Breast epithelium (tissue), 4 donors: ENCODE data around the gene DYNC1I1. TPM values are rescaled to one million over a fixed set of nuclear protein-coding genes. Genes with fewer than 3 reads are reported as not detected.

Experiments used
- DNase-seq, 2 donors: peaks; one replicate each; pipeline ENCODE4 v3.0.0-alpha.2; 2019; ENCODE audit warnings: low spot score in 2 of 2
- H3K27ac ChIP-seq, 2 donors: fragments of 200-600 bp; sonication (generic) in 1 of 2; one replicate each; pipeline ENCODE4 v1.5.1; 2016 to 2019; ENCODE audit warnings: mild to moderate bottlenecking in 1 of 2
- H3K27me3 ChIP-seq, 2 donors: fragments of 200-600 bp; sonication (generic) in 1 of 2; one replicate each; pipeline versions ENCODE4 v1.5.1 to v1.6.0; 2017 to 2019; ENCODE audit warnings: control low read depth in 1 of 2, mild to moderate bottlenecking in 1 of 2
- H3K36me3 ChIP-seq: fragments of 200-600 bp; one replicate; pipeline ENCODE4 v1.5.1; 2019
- H3K4me1 ChIP-seq, 2 donors: fragments of 200-600 bp; sonication (generic); one replicate each; pipeline ENCODE4 v1.5.1; 2016 to 2019; ENCODE audit warnings: control low read depth in 1 of 2
- H3K4me3 ChIP-seq, 3 donors: fragments of 200-600 bp; sonication (generic); 1 replicate in 2 of 3; 2 replicates in 1 of 3; pipeline ENCODE4 v1.5.1; 2016 to 2019; ENCODE audit warnings: mild to moderate bottlenecking in 3 of 3, moderate library complexity in 2 of 3
- H3K9me3 ChIP-seq, 2 donors: fragments of 200-600 bp; sonication (generic) in 1 of 2; one replicate each; pipeline ENCODE4 v1.5.1; 2016 to 2019; ENCODE audit warnings: control low read depth in 1 of 2
- POLR2A ChIP-seq: fragments of 450-650 bp; IDR thresholded peaks from one replicate; pipeline ENCODE4 v1.6.1; 2016; ENCODE audit warnings: antibody characterized with exemption, mild to moderate bottlenecking, moderate library complexity
- POLR2AphosphoS5 ChIP-seq, 3 donors: sonication (generic); formaldehyde crosslinking; IDR thresholded peaks; one replicate each; pipeline ENCODE4 v1.6.1; 2017; ENCODE audit warnings: antibody characterized with exemption in 3 of 3
- intact Hi-C: fragments of 100-400 bp; cut with DNase I; formaldehyde crosslinking; loops from one replicate; pipeline ENCODE4 v1.15.1; 2023; ENCODE audit warnings: low total_unique reads
- total RNA-seq, 3 donors: library from RNA; depleted of rRNA; stranded (reverse); fragments of >200 nt; gene quantifications; one replicate each; pipeline ENCODE4 v1.1.0, GENCODE V29; 2016
- TF ChIP-seq, protein P1 (sequence below), 3 donors: fragments of 450-650 bp; IDR thresholded peaks; one replicate each; pipeline ENCODE4 v1.5.1; 2016 to 2017; ENCODE audit warnings: antibody characterized with exemption in 3 of 3, mild to moderate bottlenecking in 3 of 3, moderate library complexity in 3 of 3

DYNC1I1 gene
- total RNA-seq, 3 donors from 2014 or later: 5.7 to 7.7 (median 6.6) TPM

DNA sequence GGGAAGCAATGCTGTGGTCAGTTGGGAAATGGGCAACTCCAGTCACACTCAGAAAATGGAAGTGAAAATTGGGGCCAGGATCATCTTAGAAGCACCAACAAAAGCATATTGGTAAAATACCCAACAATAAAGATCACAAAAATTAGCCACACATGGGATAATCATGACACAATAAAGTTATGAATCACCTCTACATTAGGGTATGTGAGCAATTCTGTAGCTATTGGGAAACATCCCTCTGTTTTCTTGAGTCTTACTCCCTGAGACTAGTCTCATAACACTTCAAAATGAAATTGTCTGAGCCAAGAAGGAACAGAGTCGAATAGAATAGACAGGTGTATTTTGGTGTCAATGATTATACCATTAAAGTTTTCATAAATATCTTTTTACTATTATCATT is 178.3 kb downstream of the DYNC1I1 start:
- intact Hi-C loops: no loop called here
- Histone ChIP-seq H3K9me3 (no peaks in the 10 kb centered on the region), H3K36me3 (no peaks in the 10 kb centered on the region), H3K27ac (no peak overlapping the region), H3K4me3 (no peak overlapping the region), H3K4me1 (no peaks in the 10 kb centered on the region), H3K27me3 (no peaks in the 10 kb centered on the region)
- TF ChIP-seq, protein P1, sequence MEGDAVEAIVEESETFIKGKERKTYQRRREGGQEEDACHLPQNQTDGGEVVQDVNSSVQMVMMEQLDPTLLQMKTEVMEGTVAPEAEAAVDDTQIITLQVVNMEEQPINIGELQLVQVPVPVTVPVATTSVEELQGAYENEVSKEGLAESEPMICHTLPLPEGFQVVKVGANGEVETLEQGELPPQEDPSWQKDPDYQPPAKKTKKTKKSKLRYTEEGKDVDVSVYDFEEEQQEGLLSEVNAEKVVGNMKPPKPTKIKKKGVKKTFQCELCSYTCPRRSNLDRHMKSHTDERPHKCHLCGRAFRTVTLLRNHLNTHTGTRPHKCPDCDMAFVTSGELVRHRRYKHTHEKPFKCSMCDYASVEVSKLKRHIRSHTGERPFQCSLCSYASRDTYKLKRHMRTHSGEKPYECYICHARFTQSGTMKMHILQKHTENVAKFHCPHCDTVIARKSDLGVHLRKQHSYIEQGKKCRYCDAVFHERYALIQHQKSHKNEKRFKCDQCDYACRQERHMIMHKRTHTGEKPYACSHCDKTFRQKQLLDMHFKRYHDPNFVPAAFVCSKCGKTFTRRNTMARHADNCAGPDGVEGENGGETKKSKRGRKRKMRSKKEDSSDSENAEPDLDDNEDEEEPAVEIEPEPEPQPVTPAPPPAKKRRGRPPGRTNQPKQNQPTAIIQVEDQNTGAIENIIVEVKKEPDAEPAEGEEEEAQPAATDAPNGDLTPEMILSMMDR (IDR thresholded peaks at IDR 0.05): no peak
- TF ChIP-seq POLR2AphosphoS5 (IDR thresholded peaks at IDR 0.05) (no peak), POLR2A (no peak)
- no peak for DNase-seq

DNA sequence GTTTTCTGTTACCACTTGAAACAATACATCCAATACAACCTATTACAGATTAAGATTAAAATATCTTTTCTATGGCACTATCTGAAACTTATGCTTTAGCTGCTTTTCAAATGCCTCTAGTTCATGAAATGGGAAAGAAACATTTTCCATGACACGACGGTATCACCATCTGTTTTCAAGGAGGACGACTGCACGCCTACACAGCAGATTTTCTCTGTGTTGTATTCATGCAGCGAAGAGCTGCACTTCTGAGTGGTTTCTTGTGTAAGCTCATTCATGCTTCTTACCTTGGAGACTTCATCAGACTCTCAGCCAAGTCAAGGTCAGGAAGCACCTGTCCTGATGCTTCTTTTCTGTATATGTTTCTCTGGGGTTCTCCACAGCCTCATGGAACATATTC is 179.2 kb downstream of the DYNC1I1 start:
- DNase-seq: no peak
- Histone ChIP-seq H3K9me3 (no peaks in the 10 kb centered on the region), H3K4me3 (no peak overlapping the region), H3K4me1 (no peaks in the 10 kb centered on the region), H3K27ac (no peak overlapping the region), H3K36me3 (no peaks in the 10 kb centered on the region), H3K27me3 (no peaks in the 10 kb centered on the region)
- no peak for TF ChIP-seq POLR2AphosphoS5 (IDR thresholded peaks at IDR 0.05)
- TF ChIP-seq, protein P1 (IDR thresholded peaks at IDR 0.05): no peak
- TF ChIP-seq POLR2A: no peak
- intact Hi-C loops: no loop called here

DNA sequence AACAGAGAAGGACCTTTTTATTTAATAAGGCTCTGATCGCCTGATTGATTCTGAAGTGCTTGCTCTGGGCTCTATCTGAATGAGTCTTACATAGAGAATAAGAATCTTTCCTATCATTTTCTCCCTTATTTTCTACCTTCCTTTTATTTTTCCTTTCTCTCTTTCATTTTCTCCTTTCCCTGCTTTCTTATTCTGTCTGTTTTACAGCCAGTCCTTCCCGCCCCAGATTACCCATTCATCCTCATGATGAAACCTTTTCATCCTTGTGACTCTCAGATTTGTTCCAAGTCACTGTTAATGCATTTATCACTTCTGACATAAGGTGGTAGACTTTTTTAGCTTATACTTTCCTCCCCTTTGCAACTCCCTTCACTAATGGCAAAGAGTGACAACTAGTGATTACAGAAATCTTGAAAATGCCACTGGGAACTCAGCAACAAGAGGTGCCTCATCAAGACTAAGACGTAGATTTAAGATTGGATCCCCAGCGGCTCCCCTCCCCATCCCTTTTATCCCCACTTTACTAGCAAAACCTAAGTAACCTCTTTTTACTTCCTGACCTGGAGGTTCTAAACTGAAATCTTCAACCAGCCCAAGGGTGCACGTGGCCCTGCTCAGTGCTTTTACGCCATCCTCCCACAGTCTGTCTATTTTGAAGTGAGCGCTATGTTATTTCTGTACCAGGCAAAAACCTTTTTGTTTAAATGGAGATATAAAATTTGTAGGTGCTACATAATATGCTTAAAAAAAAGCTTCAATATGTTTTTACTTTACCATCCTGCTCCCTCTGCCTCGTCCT is 179.8 kb downstream of the DYNC1I1 start:
- no peak for DNase-seq
- no peaks in the 10 kb centered on the region for H3K27me3 ChIP-seq
- H3K27ac ChIP-seq: no peak overlapping the region
- intact Hi-C loops: no loop called here
- TF ChIP-seq, protein P1 (IDR thresholded peaks at IDR 0.05): no peak
- TF ChIP-seq POLR2AphosphoS5 (IDR thresholded peaks at IDR 0.05) (no peak), POLR2A (no peak)
- H3K9me3 ChIP-seq: no peaks in the 10 kb centered on the region
- H3K36me3 ChIP-seq: no peaks in the 10 kb centered on the region
- no peak overlapping the region for H3K4me3 ChIP-seq
- no peaks in the 10 kb centered on the region for H3K4me1 ChIP-seq

DNA sequence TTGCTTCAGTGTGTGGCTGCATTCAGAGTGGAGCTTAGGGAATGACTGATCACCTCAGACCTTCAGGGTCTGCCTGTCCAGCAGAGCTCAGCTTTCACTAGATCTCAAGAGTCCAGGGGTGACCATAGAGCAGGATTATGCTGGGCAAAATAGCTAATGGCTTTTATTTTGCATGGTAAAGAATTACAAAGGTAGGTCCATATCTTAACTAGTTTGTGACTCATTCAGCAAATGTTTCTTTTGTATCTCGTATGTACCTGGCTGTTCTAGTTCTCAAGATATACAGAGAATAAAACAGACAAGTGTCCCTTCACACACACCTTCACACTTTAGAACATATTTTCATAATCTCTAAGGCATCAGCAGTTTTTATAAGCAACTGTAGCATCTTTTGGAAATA is 180.5 kb downstream of the DYNC1I1 start:
- Histone ChIP-seq H3K4me1 (no peaks in the 10 kb centered on the region), H3K27me3 (no peaks in the 10 kb centered on the region), H3K4me3 (no peak overlapping the region), H3K9me3 (no peaks in the 10 kb centered on the region), H3K27ac (no peak overlapping the region), H3K36me3 (no peaks in the 10 kb centered on the region)
- TF ChIP-seq, protein P1 (IDR thresholded peaks at IDR 0.05): no peak
- TF ChIP-seq POLR2AphosphoS5 (IDR thresholded peaks at IDR 0.05): no peak
- TF ChIP-seq POLR2A: no peak
- intact Hi-C loops: no loop called here
- DNase-seq: no peak

DNA sequence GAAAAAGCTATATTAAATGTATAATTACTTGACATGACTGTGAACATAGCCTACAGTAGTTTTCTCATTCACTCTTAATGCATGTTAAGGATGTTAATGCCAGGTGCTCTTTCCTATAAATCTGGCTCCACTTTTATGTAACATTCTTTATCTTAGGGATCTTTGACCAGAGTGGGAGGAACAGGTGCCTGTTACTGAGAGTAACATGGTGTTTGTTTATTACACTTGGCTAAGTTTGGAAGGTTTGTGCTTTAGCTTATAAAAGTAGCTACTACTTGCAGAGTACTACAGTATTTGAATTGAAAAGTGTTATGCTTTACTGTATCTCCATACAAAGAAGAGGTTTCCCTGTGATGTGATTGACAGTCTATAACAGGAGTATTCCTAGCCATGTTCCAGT is 183.4 kb downstream of the DYNC1I1 start:
- Histone ChIP-seq H3K27ac (no peak overlapping the region), H3K36me3 (no peaks in the 10 kb centered on the region), H3K4me3 (no peak overlapping the region), H3K9me3 (no peaks in the 10 kb centered on the region), H3K4me1 (no peaks in the 10 kb centered on the region), H3K27me3 (no peaks in the 10 kb centered on the region)
- DNase-seq: no peak
- intact Hi-C loops: no loop called here
- no peak for TF ChIP-seq POLR2AphosphoS5 (IDR thresholded peaks at IDR 0.05)
- no peak for TF ChIP-seq POLR2A
- TF ChIP-seq, protein P1 (IDR thresholded peaks at IDR 0.05): no peak
